Endothelial cell of umbilical vein (primary cell): ENCODE measurements around the gene SYTL1. TPM values are rescaled to one million over a fixed set of nuclear protein-coding genes. Genes with fewer than 3 reads are reported as not detected.

Experiments used
- BruUV-seq: library from RNA; stranded (reverse); fragments of 400-500 nt; replicated peaks from 2 replicates; lab custom pipeline; 2021; lab: Mats Ljungman, UMichigan
- CTCF ChIA-PET: fragments of 300-600, 350-600 bp; sonication (Branson Sonifier 250); formaldehyde crosslinking; loops from one replicate; lab custom pipeline; 2021; ENCODE audit warnings: antibody characterized with exemption, inconsistent platforms; lab: Charles Lee
- POLR2A ChIA-PET: fragments of 300-600, 350-600 bp; sonication (Branson Sonifier 250); formaldehyde crosslinking; loops from one replicate; lab custom pipeline; 2021; ENCODE audit warnings: antibody characterized with exemption, inconsistent platforms; lab: Charles Lee
- DNase-seq: peaks from one replicate; pipeline ENCODE4 v3.0.0-alpha.2; 2011; ENCODE audit warnings: low read depth, low spot score
- FAIRE-seq: peaks from 2 replicates; lab custom pipeline; 2011; peaks lifted over from hg19 to GRCh38; lab: Jason Lieb, UNC
- H2AFZ ChIP-seq: 2 replicates; pipeline ENCODE4 v1.6.0; 2012; ENCODE audit warnings: low read depth, low read length, control low read depth, inconsistent platforms
- H3K27ac ChIP-seq: 2 replicates; pipeline ENCODE4 v1.5.1; 2011; ENCODE audit warnings: low read depth, mild to moderate bottlenecking, control low read depth, low read length, moderate library complexity; ENCODE audit not compliant: insufficient read depth
- H3K27me3 ChIP-seq, 2 experiments: 2 replicates each; pipeline versions ENCODE4 v1.6.0 to v1.6.1; 2011; ENCODE audit warnings: low read length in 2 of 2, mixed read lengths in 1 of 2; ENCODE audit not compliant: control insufficient read depth in 2 of 2, insufficient read depth in 2 of 2
- H3K36me3 ChIP-seq, 2 experiments: 2 replicates in 1 of 2; 3 replicates in 1 of 2; pipeline ENCODE4 v1.5.1; 2011; ENCODE audit warnings: low read length in 2 of 2, mild to moderate bottlenecking in 1 of 2, moderate library complexity in 1 of 2; ENCODE audit not compliant: control insufficient read depth in 2 of 2, insufficient read depth in 2 of 2; ENCODE audit errors: extremely low read depth in 1 of 2
- H3K4me1 ChIP-seq: 3 replicates; pipeline ENCODE4 v1.5.1; 2011; ENCODE audit warnings: mild to moderate bottlenecking, low read length; ENCODE audit not compliant: control insufficient read depth, insufficient read depth; ENCODE audit errors: extremely low read depth
- H3K4me2 ChIP-seq: 2 replicates; pipeline ENCODE4 v1.6.1; 2011; ENCODE audit warnings: low read length, control low read depth, mixed read lengths; ENCODE audit not compliant: insufficient read depth
- H3K4me3 ChIP-seq, 3 experiments: fragments of 200-600 bp in 1 of 3; sonication (generic), shearing (Covaris generic) in 1 of 3; replicated peaks in 1 of 3; 2 replicates each; pipeline ENCODE4 v1.5.1; 2011 to 2016; ENCODE audit warnings: control low read depth in 3 of 3, low read length in 3 of 3, mild to moderate bottlenecking in 2 of 3, inconsistent platforms in 1 of 3, low read depth in 1 of 3, moderate library complexity in 1 of 3; ENCODE audit not compliant: insufficient read depth in 1 of 3
- H3K79me2 ChIP-seq: 2 replicates; pipeline ENCODE4 v1.6.0; 2012; ENCODE audit warnings: low read length, inconsistent platforms; ENCODE audit not compliant: control insufficient read depth, insufficient read depth
- H3K9ac ChIP-seq: replicated peaks from 2 replicates; pipeline ENCODE3; 2011; ENCODE audit warnings: low read length, control low read depth; ENCODE audit not compliant: insufficient read depth; ENCODE audit errors: extremely low read depth
- H3K9me1 ChIP-seq: replicated peaks from 3 replicates; pipeline ENCODE4 v1.6.0; 2011; ENCODE audit warnings: mild to moderate bottlenecking, low read length; ENCODE audit not compliant: control insufficient read depth, insufficient read depth; ENCODE audit errors: extremely low read depth
- H3K9me3 ChIP-seq: replicated peaks from 2 replicates; pipeline ENCODE4 v1.5.1; 2012; ENCODE audit warnings: low read length, inconsistent platforms; ENCODE audit not compliant: control insufficient read depth, insufficient read depth
- H4K20me1 ChIP-seq: replicated peaks from 2 replicates; pipeline ENCODE3; 2011; ENCODE audit warnings: mild to moderate bottlenecking, low read length; ENCODE audit not compliant: control insufficient read depth, insufficient read depth; ENCODE audit errors: extremely low read depth
- GATA2 ChIP-seq: IDR thresholded peaks from 2 replicates; pipeline ENCODE4 v1.7.0; 2011; ENCODE audit warnings: low read depth, mild to moderate bottlenecking, moderate library complexity, mixed read lengths, low read length; ENCODE audit not compliant: insufficient read length, insufficient read depth
- JUN ChIP-seq: IDR thresholded peaks from 2 replicates; pipeline ENCODE4 v1.6.1; 2011; ENCODE audit warnings: borderline replicate concordance, low read depth; ENCODE audit not compliant: insufficient read length, insufficient read depth
- POLR2AphosphoS5 ChIP-seq: IDR thresholded peaks from 2 replicates; pipeline ENCODE4 v1.6.1; 2012; ENCODE audit warnings: low read depth, mild to moderate bottlenecking, control low read depth, low read length, moderate library complexity; ENCODE audit not compliant: insufficient read depth
- dilution Hi-C: fragments of 300-500 bp; cut with MboI; formaldehyde crosslinking; loops from one replicate; pipeline ENCODE4 v1.15.0; 2019; ENCODE audit warnings: low sequenced_read_pairs; ENCODE audit not compliant: extremely low pct_ligation_motif_present
- intact Hi-C: fragments of 100-400 bp; cut with micrococcal nuclease; formaldehyde crosslinking; loops from one replicate; pipeline ENCODE4 v1.10.0; 2022
- polyA plus RNA-seq, 4 experiments: library from polyadenylated mRNA; depleted of rRNA in 3 of 4; stranded (reverse) in 3 of 4; unstranded in 1 of 4; fragments of >200 nt; gene quantifications; 2 replicates each; pipeline versions ENCODE4 v1.2.1 to v1.2.3, GENCODE V29; 2011 to 2012; ENCODE audit warnings: missing spikeins in 1 of 4
- total RNA-seq: library from RNA; stranded (reverse); gene quantifications from 2 replicates; pipeline ENCODE4 v1.2.3, GENCODE V29; 2021
- TF ChIP-seq, protein P1 (sequence below), 2 donors: IDR thresholded peaks; 1 replicate in 1 of 2; 2 replicates in 1 of 2; pipeline ENCODE4 v1.5.1; 2011; ENCODE audit warnings: low read length in 2 of 2, mild to moderate bottlenecking in 2 of 2, moderate library complexity in 2 of 2, control low read depth in 1 of 2, inconsistent platforms in 1 of 2, low read depth in 1 of 2; ENCODE audit not compliant: insufficient read depth in 1 of 2; ENCODE audit errors: extremely low read depth in 1 of 2

SYTL1 gene
- total and polyA plus RNA-seq, 2 donors (not counting 3 experiments of a cell fraction or from before 2014, with no cell fraction given): 0.04 TPM; not detected in 1

DNA sequence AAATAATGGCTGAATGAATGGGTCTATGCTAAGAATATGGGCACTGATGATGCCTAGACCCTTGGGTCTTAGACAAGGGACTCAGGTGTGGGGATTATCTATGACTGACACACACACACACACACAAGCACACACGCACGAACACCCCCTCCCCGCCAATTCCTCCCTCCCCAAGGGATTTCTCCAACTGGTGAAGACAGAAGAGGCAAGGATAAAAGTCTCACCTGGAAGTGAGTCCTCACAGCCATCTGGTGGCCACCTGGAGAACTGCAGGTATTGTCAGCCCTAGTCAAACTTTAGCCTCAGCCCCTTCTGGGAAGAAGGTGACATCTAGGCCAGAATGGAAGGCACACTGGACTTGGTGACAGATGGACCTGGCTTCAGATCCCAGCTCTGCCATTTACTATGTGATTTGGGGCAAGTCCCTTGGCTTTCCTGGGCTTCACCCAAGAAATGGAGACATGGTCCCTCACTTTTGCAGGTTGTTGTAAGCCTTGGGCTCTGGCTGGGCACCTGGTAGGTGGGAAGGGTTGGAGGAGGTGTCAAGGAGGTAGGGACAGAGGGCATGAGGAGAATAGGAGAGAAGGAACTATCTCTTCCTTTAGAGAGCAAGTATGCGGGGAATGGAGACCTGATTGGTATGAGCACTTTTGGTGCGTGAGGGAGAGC, 46.6 kb downstream of the SYTL1 start:
- no peak overlapping the region for H3K4me2 ChIP-seq
- H3K4me1 ChIP-seq: peaks cover 21% of the 10 kb centered on the region
- peak; percentile 46 for DNase-seq
- no peaks in the 10 kb centered on the region for H3K9me1 ChIP-seq
- no peaks in the 10 kb centered on the region for H3K9me3 ChIP-seq
- intact Hi-C loops: loop anchor here (1.0 kb wide), 2 partner anchors 31 to 87 kb away; no protein-coding TSS in a partner anchor
- no peak overlapping the region for H2AFZ ChIP-seq
- CTCF ChIA-PET: interaction anchor here (0.7 to 7.4 kb wide), 14 partner anchors 9 to 344 kb away, joined by 3 to 161 read pairs (median 8); partner anchors contain the start of gene MAP3K6
- POLR2A ChIA-PET: no interaction called here
- dilution Hi-C loops: no loop called here
- H3K9ac ChIP-seq: no peak overlapping the region
- no TSS peak for BruUV-seq
- H4K20me1 ChIP-seq: no peaks in the 10 kb centered on the region
- H3K27me3 ChIP-seq: no peaks in the 10 kb centered on the region
- peak; percentile 86 for FAIRE-seq
- H3K79me2 ChIP-seq: peaks cover 5% of the 10 kb centered on the region
- TF ChIP-seq, protein P1, sequence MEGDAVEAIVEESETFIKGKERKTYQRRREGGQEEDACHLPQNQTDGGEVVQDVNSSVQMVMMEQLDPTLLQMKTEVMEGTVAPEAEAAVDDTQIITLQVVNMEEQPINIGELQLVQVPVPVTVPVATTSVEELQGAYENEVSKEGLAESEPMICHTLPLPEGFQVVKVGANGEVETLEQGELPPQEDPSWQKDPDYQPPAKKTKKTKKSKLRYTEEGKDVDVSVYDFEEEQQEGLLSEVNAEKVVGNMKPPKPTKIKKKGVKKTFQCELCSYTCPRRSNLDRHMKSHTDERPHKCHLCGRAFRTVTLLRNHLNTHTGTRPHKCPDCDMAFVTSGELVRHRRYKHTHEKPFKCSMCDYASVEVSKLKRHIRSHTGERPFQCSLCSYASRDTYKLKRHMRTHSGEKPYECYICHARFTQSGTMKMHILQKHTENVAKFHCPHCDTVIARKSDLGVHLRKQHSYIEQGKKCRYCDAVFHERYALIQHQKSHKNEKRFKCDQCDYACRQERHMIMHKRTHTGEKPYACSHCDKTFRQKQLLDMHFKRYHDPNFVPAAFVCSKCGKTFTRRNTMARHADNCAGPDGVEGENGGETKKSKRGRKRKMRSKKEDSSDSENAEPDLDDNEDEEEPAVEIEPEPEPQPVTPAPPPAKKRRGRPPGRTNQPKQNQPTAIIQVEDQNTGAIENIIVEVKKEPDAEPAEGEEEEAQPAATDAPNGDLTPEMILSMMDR (IDR thresholded peaks at IDR 0.05; ENCODE audit: extremely low read depth in 1 of 2, insufficient read depth in 1 of 2, low read depth in 1 of 2, low read length in 2 of 2): peak; percentile 81 to 85
- no peak for TF ChIP-seq GATA2
- H3K4me3 ChIP-seq: no peak overlapping the region
- H3K27ac ChIP-seq: no peak overlapping the region
- H3K36me3 ChIP-seq: no peaks in the 10 kb centered on the region

DNA sequence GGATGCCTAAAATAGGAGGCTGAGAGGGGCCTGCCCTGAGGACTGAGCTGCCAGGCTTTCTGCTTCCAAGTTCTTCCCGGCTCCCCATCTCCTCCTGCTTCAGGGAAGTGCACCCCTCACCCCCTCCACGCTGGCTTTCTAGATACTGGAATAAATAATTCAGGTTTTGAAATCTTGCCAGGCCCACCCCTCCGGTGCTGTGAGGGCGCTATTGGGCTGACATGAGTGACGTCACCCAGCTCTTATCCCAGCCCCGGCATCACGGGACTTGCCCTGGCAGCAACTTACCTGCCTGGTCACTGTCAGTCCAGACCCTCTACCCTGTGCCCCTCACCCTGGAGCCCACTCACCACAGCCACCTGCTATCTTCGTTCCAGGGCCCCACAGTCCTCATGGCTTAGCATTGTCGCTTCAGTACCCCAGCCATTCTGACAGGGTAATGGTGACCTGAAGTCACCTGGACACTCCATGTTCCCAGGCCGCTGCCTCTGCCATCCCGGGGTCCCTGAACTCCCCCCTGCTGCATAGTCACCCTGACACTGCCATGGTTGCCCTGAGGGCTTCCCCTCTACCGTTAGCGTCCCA, 49.8 kb downstream of the SYTL1 start:
- no peaks in the 10 kb centered on the region for H3K27me3 ChIP-seq
- H3K27ac ChIP-seq: no peak overlapping the region

More for the DNA sequence above, 49.8 kb downstream of the SYTL1 start:
- peak overlapping the region; percentile 27 for H3K4me2 ChIP-seq
- H3K4me1 ChIP-seq: peaks cover 21% of the 10 kb centered on the region
- no TSS peak for BruUV-seq
- intact Hi-C loops: loop anchor here (1.0 to 10.0 kb wide), 7 partner anchors 25 to 349 kb away; partner anchors contain the start of genes MAP3K6 and TMEM222
- H2AFZ ChIP-seq: peak overlapping the region; percentile 87
- FAIRE-seq (no peak), DNase-seq (peak; percentile 47)
- no peaks in the 10 kb centered on the region for H3K36me3 ChIP-seq
- no peak overlapping the region for H3K4me3 ChIP-seq
- TF ChIP-seq POLR2AphosphoS5: no peak
- peak; percentile 21 for TF ChIP-seq JUN
- peak overlapping the region; percentile 0 for H3K9ac ChIP-seq
- ChIA-PET CTCF (interaction anchor here (0.7 to 7.4 kb wide), 20 partner anchors 9 to 347 kb away, joined by 3 to 161 read pairs (median 4); partner anchors contain the start of genes CD164L2 and MAP3K6), POLR2A (interaction anchor here (1.3 kb wide), 1 partner anchor 26 kb away, joined by 3 read pairs; no protein-coding TSS in a partner anchor)
- H3K9me1 ChIP-seq: no peaks in the 10 kb centered on the region
- no peaks in the 10 kb centered on the region for H4K20me1 ChIP-seq
- peaks cover 5% of the 10 kb centered on the region for H3K79me2 ChIP-seq
- dilution Hi-C loops: no loop called here
- H3K9me3 ChIP-seq: no peaks in the 10 kb centered on the region
